Osteocyte (in vitro differentiated cells): ENCODE measurements around the gene ENPP7. TPM values are rescaled to one million over a fixed set of nuclear protein-coding genes. Genes with fewer than 3 reads are reported as not detected.

Source experiments
- DNase-seq: peaks from one replicate; pipeline ENCODE4 v3.0.0; 2021; ENCODE audit warnings: mixed read lengths; ENCODE audit not compliant: unreplicated experiment; ENCODE audit errors: extremely low spot score
- H3K27ac Mint-ChIP-seq: one replicate; pipeline ENCODE4 v1.8.0; 2021; ENCODE audit warnings: mild to moderate bottlenecking, mixed read lengths; ENCODE audit not compliant: unreplicated experiment
- H3K27me3 Mint-ChIP-seq: one replicate; pipeline ENCODE4 v1.8.0; 2021; ENCODE audit warnings: mixed read lengths; ENCODE audit not compliant: unreplicated experiment
- H3K36me3 Mint-ChIP-seq: one replicate; pipeline ENCODE4 v1.8.0; 2021; ENCODE audit warnings: mixed read lengths; ENCODE audit not compliant: unreplicated experiment
- H3K4me1 Mint-ChIP-seq: one replicate; pipeline ENCODE4 v1.8.0; 2021; ENCODE audit warnings: mixed read lengths; ENCODE audit not compliant: unreplicated experiment
- H3K4me3 Mint-ChIP-seq: one replicate; pipeline ENCODE4 v1.8.0; 2021; ENCODE audit warnings: mild to moderate bottlenecking, moderate library complexity, mixed read lengths; ENCODE audit not compliant: unreplicated experiment
- H3K9me3 Mint-ChIP-seq: one replicate; pipeline ENCODE4 v1.8.0; 2021; ENCODE audit warnings: mixed read lengths; ENCODE audit not compliant: unreplicated experiment
- CTCF ChIP-seq: fragments of 200-600 bp; sonication (generic); IDR thresholded peaks from 2 replicates; pipeline ENCODE4 v1.5.0; 2021; ENCODE audit warnings: antibody characterized with exemption, mild to moderate bottlenecking, moderate library complexity
- total RNA-seq: library from RNA; stranded (reverse); gene quantifications from 2 replicates; pipeline ENCODE4 v1.2.1, GENCODE V29; 2021

Gene ENPP7
- total RNA-seq, 1 donor from 2014 or later, result not detected

GRCh38 chr17:79781736-79782575 lies 51.2 kb downstream of the ENPP7 start:
- no peak overlapping the region for H3K4me3 Mint-ChIP-seq
- H3K27me3 Mint-ChIP-seq, result peaks cover 7% of the 10 kb centered on the region
- TF ChIP-seq CTCF, result no peak
- peaks cover 14% of the 10 kb centered on the region for H3K36me3 Mint-ChIP-seq
- no peaks in the 10 kb centered on the region for H3K9me3 Mint-ChIP-seq
- H3K27ac Mint-ChIP-seq, result no peak overlapping the region
- no peak for DNase-seq
- H3K4me1 Mint-ChIP-seq, result peaks cover 12% of the 10 kb centered on the region

- H3K36me3 Mint-ChIP-seq, result peaks cover 14% of the 10 kb centered on the region
- no peak for DNase-seq
- no peaks in the 10 kb centered on the region for H3K9me3 Mint-ChIP-seq
- no peak overlapping the region for H3K4me3 Mint-ChIP-seq
- no peak for TF ChIP-seq CTCF
- peaks cover 3% of the 10 kb centered on the region for H3K4me1 Mint-ChIP-seq
- no peak overlapping the region for H3K27ac Mint-ChIP-seq
- peaks cover 24% of the 10 kb centered on the region for H3K27me3 Mint-ChIP-seq
Observed at GRCh38 chr17:79783891-79784290, 53.1 kb downstream of the ENPP7 start.

DNA sequence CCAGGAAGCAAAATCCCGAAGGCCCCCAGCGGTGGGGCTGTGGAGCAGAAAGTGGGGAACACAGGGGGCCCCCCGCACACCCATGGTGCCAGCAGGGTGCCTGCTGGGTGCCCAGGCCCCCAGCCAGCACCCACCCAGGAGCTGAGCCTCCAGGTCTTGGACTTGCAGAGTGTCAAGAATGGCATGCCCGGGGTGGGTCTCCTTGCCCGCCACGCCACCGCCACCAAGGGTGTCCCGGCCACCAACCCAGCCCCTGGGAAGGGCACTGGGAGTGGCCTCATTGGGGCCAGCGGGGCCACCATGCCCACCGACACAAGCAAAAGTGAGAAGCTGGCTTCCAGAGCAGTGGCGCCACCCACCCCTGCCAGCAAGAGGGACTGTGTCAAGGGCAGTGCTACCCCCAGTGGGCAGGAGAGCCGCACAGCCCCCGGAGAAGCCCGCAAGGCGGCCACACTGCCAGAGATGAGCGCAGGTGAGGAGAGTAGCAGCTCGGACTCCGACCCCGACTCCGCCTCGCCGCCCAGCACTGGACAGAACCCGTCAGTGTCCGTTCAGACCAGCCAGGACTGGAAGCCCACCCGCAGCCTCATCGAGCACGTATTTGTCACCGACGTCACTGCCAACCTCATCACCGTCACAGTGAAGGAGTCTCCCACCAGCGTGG lies 53.7 kb downstream of the ENPP7 start:
- no peaks in the 10 kb centered on the region for H3K9me3 Mint-ChIP-seq
- no peak overlapping the region for H3K4me3 Mint-ChIP-seq
- DNase-seq, result no peak
- H3K27ac Mint-ChIP-seq, result no peak overlapping the region
- H3K36me3 Mint-ChIP-seq, result peaks cover 14% of the 10 kb centered on the region
- peaks cover 3% of the 10 kb centered on the region for H3K4me1 Mint-ChIP-seq
- TF ChIP-seq CTCF, result no peak
- H3K27me3 Mint-ChIP-seq, result peaks cover 30% of the 10 kb centered on the region

DNA sequence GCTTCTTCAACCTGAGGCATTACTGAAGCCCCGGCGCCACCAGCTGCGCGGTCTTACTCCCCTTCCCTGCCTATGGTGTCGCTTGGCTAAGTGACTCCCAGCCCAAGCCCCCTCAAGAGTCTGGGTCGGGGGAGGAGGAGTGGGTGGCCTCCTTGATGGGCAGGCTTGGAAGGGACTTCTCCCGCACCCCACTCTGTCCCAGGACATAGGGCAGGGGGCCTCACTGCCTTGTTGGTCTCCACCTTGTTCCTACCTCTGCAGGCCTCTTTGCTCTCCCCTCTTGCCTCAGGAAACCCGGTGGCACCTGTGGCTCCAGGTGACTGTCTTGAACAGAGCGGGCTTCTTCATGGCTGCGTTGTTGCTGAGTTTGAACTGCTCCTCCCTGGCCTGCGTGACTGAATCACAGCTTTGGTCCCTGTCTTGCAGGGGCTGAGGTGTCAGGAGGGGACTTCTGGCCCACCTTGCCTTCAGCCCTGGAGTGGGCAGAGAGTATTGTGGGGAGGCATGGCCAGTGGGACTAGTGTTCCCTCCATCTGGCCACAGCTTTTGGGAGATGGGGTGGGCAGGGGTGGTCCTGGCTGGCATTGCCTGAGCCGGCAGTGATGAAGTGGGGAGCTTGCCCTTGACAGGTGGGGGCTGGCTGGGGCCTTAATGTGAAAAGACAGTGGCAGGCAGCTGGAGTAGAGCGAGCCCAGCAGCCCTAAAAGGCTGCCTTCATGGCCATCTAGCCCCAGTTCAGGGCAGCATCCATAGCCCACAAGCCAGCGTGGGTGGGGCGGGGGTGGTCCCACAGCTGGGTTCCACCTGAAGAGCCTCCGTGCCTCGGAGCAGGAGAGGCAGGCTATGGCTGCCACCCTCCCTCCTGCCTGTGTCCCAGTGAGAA lies 54.5 kb downstream of the ENPP7 start:
- no peak overlapping the region for H3K27ac Mint-ChIP-seq
- no peaks in the 10 kb centered on the region for H3K9me3 Mint-ChIP-seq
- peaks cover 3% of the 10 kb centered on the region for H3K4me1 Mint-ChIP-seq
- TF ChIP-seq CTCF, result no peak
- H3K4me3 Mint-ChIP-seq, result no peak overlapping the region
- peaks cover 14% of the 10 kb centered on the region for H3K36me3 Mint-ChIP-seq
- DNase-seq, result no peak
- H3K27me3 Mint-ChIP-seq, result peaks cover 33% of the 10 kb centered on the region
